Vagina (tissue), 2 donors: ENCODE results near the gene TET2.

Experiments used
- POLR2A ChIP-seq, 2 donors: fragments of 450-650 bp; IDR thresholded peaks; one replicate each; pipeline ENCODE4 v1.6.1; 2017; ENCODE audit warnings: antibody characterized with exemption in 2 of 2, mild to moderate bottlenecking in 2 of 2, moderate library complexity in 2 of 2
- TF ChIP-seq, protein P1 (sequence below), 3 experiments: fragments of 450-650 bp in 2 of 3; fragments of 200-600 bp in 1 of 3; sonication (generic) in 1 of 3; IDR thresholded peaks; one replicate each; pipeline ENCODE4 v1.5.1; 2017 to 2019; ENCODE audit warnings: antibody characterized with exemption in 3 of 3, mild to moderate bottlenecking in 2 of 3, moderate library complexity in 2 of 3

DNA sequence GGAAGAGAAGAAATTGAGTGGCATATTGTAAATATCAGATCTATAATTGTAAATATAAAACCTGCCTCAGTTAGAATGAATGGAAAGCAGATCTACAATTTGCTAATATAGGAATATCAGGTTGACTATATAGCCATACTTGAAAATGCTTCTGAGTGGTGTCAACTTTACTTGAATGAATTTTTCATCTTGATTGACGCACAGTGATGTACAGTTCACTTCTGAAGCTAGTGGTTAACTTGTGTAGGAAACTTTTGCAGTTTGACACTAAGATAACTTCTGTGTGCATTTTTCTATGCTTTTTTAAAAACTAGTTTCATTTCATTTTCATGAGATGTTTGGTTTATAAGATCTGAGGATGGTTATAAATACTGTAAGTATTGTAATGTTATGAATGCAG is 132.6 kb downstream of the TET2 start:
- TF ChIP-seq, protein P1, sequence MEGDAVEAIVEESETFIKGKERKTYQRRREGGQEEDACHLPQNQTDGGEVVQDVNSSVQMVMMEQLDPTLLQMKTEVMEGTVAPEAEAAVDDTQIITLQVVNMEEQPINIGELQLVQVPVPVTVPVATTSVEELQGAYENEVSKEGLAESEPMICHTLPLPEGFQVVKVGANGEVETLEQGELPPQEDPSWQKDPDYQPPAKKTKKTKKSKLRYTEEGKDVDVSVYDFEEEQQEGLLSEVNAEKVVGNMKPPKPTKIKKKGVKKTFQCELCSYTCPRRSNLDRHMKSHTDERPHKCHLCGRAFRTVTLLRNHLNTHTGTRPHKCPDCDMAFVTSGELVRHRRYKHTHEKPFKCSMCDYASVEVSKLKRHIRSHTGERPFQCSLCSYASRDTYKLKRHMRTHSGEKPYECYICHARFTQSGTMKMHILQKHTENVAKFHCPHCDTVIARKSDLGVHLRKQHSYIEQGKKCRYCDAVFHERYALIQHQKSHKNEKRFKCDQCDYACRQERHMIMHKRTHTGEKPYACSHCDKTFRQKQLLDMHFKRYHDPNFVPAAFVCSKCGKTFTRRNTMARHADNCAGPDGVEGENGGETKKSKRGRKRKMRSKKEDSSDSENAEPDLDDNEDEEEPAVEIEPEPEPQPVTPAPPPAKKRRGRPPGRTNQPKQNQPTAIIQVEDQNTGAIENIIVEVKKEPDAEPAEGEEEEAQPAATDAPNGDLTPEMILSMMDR (IDR thresholded peaks at IDR 0.05), result no peak
- TF ChIP-seq POLR2A (IDR thresholded peaks at IDR 0.05), result no peak
